DOHH2 (cell line): Measurements from ENCODE around the gene SAP30.

ENCODE experiments used
- H3F3A ChIP-seq: fragments of 200-600 bp; sonication (generic), shearing (Covaris generic); 2 replicates; pipeline ENCODE4 v1.6.0; 2016; ENCODE audit warnings: antibody characterized with exemption, mild to moderate bottlenecking; ENCODE audit not compliant: control insufficient read depth, insufficient read depth
- H3K27ac ChIP-seq: fragments of 200-600 bp; sonication (generic); 2 replicates; pipeline ENCODE4 v1.5.1; 2014; ENCODE audit warnings: low read depth, mild to moderate bottlenecking, low read length, moderate library complexity
- H3K27me3 ChIP-seq: fragments of 200-600 bp; sonication (generic); 2 replicates; pipeline ENCODE4 v1.6.1; 2014; ENCODE audit warnings: mild to moderate bottlenecking, low read length, mixed read lengths; ENCODE audit not compliant: control insufficient read depth
- H3K36me3 ChIP-seq: fragments of 200-600 bp; sonication (generic); 2 replicates; pipeline ENCODE4 v1.6.1; 2014; ENCODE audit warnings: mild to moderate bottlenecking, low read length, moderate library complexity, mixed read lengths; ENCODE audit not compliant: control insufficient read depth
- H3K4me1 ChIP-seq: fragments of 200-600 bp; sonication (generic); 2 replicates; pipeline ENCODE4 v1.6.1; 2014; ENCODE audit warnings: mild to moderate bottlenecking, low read length, mixed read lengths; ENCODE audit not compliant: control insufficient read depth
- H3K4me2 ChIP-seq: fragments of 200-600 bp; sonication (generic); 2 replicates; pipeline ENCODE4 v1.6.0; 2014; ENCODE audit warnings: mild to moderate bottlenecking, low read length, moderate library complexity
- H3K4me3 ChIP-seq: fragments of 200-600 bp; sonication (generic); 2 replicates; pipeline ENCODE4 v1.5.1; 2014; ENCODE audit warnings: mild to moderate bottlenecking, low read length, mixed read lengths
- H3K79me2 ChIP-seq: fragments of 200-600 bp; sonication (generic); 2 replicates; pipeline ENCODE4 v1.6.1; 2014; ENCODE audit warnings: mild to moderate bottlenecking, low read length, mixed read lengths; ENCODE audit not compliant: control insufficient read depth
- H3K9me2 ChIP-seq: fragments of 200-600 bp; sonication (generic); replicated peaks from 2 replicates; pipeline ENCODE4 v1.6.1; 2014; ENCODE audit warnings: mild to moderate bottlenecking, low read length, mixed read lengths; ENCODE audit not compliant: control insufficient read depth
- H3K9me3 ChIP-seq: fragments of 200-600 bp; sonication (generic); 2 replicates; pipeline ENCODE4 v1.6.1; 2014; ENCODE audit warnings: antibody characterized with exemption, low read length, mixed read lengths; ENCODE audit not compliant: control insufficient read depth, insufficient read depth
- H4K20me1 ChIP-seq: fragments of 200-600 bp; sonication (generic); 2 replicates; pipeline ENCODE4 v1.6.0; 2014; ENCODE audit warnings: low read depth, mild to moderate bottlenecking, antibody characterized with exemption, low read length, moderate library complexity; ENCODE audit not compliant: control insufficient read depth, insufficient read depth
- EZH2phosphoT487 ChIP-seq: fragments of 200-600 bp; sonication (generic); IDR thresholded peaks from 2 replicates; pipeline ENCODE4 v1.6.1; 2017; ENCODE audit warnings: borderline replicate concordance, mild to moderate bottlenecking, antibody characterized with exemption, low read length, moderate library complexity, mixed read lengths
- TF ChIP-seq, protein P1 (sequence below): fragments of 200-600 bp; sonication (generic); IDR thresholded peaks from one replicate; pipeline ENCODE4 v1.5.1; 2014; ENCODE audit warnings: antibody characterized with exemption, mild to moderate bottlenecking, low read depth, low read length; ENCODE audit not compliant: poor library complexity, severe bottlenecking

SAP30 gene

DNA sequence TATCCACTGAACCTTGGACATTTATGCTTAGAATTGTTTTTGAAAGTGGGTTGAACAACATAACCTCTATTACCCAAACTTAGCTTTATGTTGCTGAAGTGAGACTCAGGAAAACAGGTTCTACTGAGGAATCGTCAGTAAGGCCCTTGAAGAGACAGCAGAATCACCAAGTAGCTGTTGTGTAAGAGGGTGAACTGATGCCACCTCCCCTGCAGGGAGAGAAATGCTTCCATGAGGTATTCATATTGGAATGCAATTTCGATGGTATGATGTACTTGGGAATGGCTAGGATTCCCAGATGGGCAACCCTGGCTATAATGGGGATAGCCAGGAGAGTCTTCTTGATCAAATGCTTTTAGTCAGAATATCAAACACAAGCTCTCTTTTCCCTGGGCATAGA is 32.3 kb downstream of the SAP30 start:
- Histone ChIP-seq H4K20me1 (no peaks in the 10 kb centered on the region), H3K9me3 (no peaks in the 10 kb centered on the region), H3K27ac (no peak overlapping the region), H3F3A (no peaks in the 10 kb centered on the region), H3K9me2 (no peaks in the 10 kb centered on the region), H3K4me3 (no peak overlapping the region), H3K4me2 (no peak overlapping the region), H3K36me3 (no peaks in the 10 kb centered on the region), H3K79me2 (no peaks in the 10 kb centered on the region), H3K4me1 (no peaks in the 10 kb centered on the region), H3K27me3 (no peaks in the 10 kb centered on the region)
- TF ChIP-seq, protein P1, sequence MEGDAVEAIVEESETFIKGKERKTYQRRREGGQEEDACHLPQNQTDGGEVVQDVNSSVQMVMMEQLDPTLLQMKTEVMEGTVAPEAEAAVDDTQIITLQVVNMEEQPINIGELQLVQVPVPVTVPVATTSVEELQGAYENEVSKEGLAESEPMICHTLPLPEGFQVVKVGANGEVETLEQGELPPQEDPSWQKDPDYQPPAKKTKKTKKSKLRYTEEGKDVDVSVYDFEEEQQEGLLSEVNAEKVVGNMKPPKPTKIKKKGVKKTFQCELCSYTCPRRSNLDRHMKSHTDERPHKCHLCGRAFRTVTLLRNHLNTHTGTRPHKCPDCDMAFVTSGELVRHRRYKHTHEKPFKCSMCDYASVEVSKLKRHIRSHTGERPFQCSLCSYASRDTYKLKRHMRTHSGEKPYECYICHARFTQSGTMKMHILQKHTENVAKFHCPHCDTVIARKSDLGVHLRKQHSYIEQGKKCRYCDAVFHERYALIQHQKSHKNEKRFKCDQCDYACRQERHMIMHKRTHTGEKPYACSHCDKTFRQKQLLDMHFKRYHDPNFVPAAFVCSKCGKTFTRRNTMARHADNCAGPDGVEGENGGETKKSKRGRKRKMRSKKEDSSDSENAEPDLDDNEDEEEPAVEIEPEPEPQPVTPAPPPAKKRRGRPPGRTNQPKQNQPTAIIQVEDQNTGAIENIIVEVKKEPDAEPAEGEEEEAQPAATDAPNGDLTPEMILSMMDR = no peak
- TF ChIP-seq EZH2phosphoT487 = no peak

DNA sequence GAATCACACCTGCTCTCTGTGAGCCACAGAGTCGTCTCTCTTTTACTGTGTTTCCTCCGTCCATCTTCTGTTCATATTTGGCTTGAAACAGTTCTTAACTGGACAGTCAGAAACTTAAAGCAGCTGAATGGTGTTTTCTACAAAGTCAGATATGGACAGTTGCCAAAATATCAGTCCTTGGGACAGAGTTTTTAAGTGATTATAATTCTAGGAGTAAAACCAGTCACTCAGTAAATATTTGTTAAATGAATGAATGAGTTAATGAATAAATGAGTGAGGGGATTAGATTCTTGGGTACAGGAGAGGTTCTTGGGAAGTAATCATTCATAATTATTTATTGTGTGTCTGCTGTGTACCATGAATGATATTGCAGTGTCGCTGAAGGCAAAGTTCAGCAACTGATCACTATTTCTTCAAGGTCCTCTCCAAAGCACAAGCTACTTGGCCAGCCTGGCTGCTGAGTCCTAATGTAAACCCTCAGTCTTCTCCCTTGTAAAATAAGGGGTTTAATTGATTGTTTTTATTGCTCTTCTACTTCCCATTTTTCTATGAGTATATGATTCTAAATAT is 33.6 kb downstream of the SAP30 start:
- Histone ChIP-seq H3K9me3 (no peaks in the 10 kb centered on the region), H3K27ac (no peak overlapping the region), H3K27me3 (no peaks in the 10 kb centered on the region), H3K4me3 (no peak overlapping the region), H4K20me1 (no peaks in the 10 kb centered on the region), H3F3A (no peaks in the 10 kb centered on the region), H3K4me2 (no peak overlapping the region), H3K79me2 (no peaks in the 10 kb centered on the region), H3K36me3 (no peaks in the 10 kb centered on the region), H3K9me2 (no peaks in the 10 kb centered on the region), H3K4me1 (no peaks in the 10 kb centered on the region)
- no peak for TF ChIP-seq EZH2phosphoT487
- TF ChIP-seq, protein P1 = no peak

DNA sequence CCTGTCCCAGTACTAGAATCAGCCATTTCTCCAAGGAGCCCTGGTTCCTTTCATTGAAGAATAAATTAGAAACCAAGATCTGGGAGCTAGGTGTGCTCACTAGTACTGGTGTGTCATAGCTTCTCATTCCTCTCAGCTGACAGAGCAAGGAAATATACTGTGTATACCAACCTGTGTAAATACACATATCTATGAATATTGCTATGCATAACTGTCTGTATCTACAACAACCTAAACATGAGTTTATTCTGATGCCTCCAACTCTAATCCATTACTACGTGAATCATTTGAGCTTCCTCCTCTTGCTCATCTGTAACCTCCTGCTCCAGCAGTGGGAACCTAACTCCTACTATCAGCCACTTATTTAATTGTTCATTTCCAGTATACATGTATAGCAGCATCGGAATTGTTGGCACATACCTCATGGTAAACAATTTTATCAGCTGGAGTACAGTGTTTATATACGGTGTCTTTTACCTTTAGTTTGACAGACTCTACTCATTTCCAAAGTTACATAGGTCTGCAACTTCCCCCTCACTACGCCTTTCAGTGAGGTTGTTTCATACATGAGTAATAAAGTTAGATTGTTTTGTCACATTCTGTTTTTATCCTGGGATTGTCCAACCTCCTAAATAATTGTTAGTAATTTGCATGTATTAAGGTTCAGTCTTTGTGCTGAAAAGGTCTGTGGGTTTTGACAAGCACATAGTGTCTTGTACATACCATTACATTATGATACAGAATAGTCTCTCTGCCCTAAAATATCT is 35.3 kb downstream of the SAP30 start:
- Histone ChIP-seq H3K79me2 (no peaks in the 10 kb centered on the region), H3K4me3 (no peak overlapping the region), H3K9me2 (no peaks in the 10 kb centered on the region), H3K4me1 (no peaks in the 10 kb centered on the region), H3K4me2 (no peak overlapping the region), H3K9me3 (no peaks in the 10 kb centered on the region), H4K20me1 (no peaks in the 10 kb centered on the region), H3F3A (no peaks in the 10 kb centered on the region), H3K27me3 (no peaks in the 10 kb centered on the region), H3K27ac (no peak overlapping the region), H3K36me3 (no peaks in the 10 kb centered on the region)
- no peak for TF ChIP-seq EZH2phosphoT487
- TF ChIP-seq, protein P1 = no peak
